A549 treated with dexamethasone at 1 μM for 4 hours (cell line): ENCODE measurements around the gene LAMA4. TPM values are rescaled to one million over a fixed set of nuclear protein-coding genes. Genes with fewer than 3 reads are reported as not detected.

Source experiments
- total RNA-seq: library from RNA; stranded (reverse); fragments of 200-300 nt; extraction: Qiagen RNA extraction; gene quantifications from 5 replicates; pipeline ENCODE4 v1.2.3, GENCODE V29; 2022

Gene LAMA4, protein sequence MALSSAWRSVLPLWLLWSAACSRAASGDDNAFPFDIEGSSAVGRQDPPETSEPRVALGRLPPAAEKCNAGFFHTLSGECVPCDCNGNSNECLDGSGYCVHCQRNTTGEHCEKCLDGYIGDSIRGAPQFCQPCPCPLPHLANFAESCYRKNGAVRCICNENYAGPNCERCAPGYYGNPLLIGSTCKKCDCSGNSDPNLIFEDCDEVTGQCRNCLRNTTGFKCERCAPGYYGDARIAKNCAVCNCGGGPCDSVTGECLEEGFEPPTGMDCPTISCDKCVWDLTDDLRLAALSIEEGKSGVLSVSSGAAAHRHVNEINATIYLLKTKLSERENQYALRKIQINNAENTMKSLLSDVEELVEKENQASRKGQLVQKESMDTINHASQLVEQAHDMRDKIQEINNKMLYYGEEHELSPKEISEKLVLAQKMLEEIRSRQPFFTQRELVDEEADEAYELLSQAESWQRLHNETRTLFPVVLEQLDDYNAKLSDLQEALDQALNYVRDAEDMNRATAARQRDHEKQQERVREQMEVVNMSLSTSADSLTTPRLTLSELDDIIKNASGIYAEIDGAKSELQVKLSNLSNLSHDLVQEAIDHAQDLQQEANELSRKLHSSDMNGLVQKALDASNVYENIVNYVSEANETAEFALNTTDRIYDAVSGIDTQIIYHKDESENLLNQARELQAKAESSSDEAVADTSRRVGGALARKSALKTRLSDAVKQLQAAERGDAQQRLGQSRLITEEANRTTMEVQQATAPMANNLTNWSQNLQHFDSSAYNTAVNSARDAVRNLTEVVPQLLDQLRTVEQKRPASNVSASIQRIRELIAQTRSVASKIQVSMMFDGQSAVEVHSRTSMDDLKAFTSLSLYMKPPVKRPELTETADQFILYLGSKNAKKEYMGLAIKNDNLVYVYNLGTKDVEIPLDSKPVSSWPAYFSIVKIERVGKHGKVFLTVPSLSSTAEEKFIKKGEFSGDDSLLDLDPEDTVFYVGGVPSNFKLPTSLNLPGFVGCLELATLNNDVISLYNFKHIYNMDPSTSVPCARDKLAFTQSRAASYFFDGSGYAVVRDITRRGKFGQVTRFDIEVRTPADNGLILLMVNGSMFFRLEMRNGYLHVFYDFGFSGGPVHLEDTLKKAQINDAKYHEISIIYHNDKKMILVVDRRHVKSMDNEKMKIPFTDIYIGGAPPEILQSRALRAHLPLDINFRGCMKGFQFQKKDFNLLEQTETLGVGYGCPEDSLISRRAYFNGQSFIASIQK (N-terminal part only)
- total RNA-seq, result 1.3 to 1.9 TPM (median 1.4 TPM) in 5 replicates

DNA sequence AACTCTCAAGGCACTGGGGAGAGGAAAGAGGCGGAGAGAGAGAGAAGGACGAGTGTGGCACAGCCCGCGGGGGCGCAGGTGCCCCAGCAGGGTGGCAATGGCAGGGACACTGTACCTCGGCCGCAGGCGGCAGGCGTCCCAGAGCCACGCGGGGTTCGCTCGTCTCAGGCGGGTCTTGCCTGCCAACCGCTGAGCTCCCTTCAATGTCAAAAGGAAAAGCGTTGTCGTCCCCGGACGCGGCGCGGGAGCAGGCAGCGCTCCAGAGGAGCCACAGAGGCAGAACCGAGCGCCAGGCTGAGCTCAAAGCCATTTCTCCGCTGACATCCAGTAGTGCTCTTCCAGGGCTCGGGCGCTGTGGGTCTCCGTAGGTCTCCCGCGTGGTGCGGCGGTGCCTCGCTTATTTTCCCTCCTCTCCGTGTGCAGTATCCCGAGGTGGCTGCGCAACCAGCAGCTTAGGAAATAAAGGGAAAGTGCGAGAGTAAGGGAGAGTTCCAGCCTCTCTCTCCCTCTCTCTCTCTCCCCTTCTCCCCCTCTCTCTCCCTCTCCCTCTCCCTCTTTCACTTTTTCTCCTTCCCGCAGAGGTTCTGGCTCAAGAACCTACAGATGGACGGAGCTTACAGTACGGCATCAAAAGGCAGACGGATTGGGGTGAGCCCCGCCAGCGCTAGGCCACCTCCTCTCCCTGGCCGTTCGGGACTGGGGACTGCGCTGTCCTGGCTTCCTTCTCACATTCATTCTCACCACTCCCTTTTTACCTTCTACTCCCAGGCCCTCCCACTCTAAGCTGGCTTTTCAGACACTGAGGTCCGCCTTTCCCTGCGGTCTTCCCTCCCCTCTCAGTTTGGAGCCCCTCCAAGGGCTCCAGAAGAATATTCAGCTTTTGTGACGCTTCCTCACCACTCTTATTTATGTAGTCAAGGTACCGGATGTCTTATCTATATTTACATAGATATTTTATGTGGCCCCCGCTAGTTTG, at the start of gene LAMA4:
TSS of gene LAMA4 (minus strand) at position 727 of the 976 bp plus-strand sequence. CDS start at position 310, 417 bp downstream.

DNA sequence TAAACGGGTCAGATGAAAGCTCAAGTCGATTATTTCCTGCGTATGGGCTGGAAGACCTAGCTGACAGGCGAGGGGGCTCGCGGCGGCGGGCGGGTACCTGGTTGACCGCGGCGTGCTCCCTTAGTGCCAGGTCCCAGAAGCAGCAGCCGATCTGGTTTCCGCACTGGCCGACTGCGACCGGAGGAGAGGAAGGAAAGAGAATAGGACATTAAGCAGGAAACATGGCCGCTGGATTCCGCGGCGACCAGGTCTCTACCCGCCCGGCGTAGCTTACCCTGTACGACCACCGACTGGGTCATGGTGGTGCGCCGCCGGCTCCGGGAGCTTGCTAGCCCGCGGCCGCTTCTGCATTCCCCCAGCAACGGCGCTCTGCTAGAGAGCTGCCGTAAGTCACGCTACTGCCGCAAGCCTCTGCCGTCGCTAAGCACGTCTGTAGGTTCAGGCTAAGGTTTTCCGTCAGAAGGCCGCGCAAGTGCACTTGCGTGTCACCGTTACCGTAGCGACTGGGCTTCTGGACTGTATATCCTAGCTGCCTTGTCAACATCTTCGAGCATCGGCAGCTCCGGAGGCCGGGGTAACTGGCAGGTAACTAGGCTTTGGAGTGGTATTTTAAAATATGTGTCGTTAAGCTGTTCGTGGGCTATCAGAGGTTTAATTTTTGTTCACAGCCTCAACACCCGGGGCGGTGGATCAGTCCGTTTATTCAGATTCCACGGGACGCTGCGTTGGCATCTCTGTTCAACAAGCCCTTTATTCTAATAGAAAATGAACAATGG, 167.0 kb downstream of the LAMA4 start, which contains the start of the genes FAM229B and TUBE1:
TSS of gene FAM229B (plus strand) at position 456 of the 776 bp plus-strand sequence. CDS start 11,693 bp downstream, outside the sequence.
TSS of gene TUBE1 (minus strand) at position 347 of the 776 bp plus-strand sequence. CDS start at position 299, 48 bp downstream.

Other genes starting within 250 kb of the LAMA4 start
- not detected in 5 replicates for gene CCN6, start 200.5 kb downstream of the LAMA4 start, total RNA-seq
- gene TUBE1, start 167.1 kb downstream of the LAMA4 start, total RNA-seq, result 4.8 to 9.4 TPM (median 6.2 TPM) in 5 replicates
- 6.4 to 9.3 TPM (median 8.1 TPM) in 5 replicates for gene FAM229B, start 167.0 kb downstream of the LAMA4 start, total RNA-seq
- gene RFPL4B, start 92.8 kb upstream of the LAMA4 start, total RNA-seq, result 0.06 TPM in 2 of 5 replicates, not detected in the others